K562 (cell line): Measurements from ENCODE around the gene C2. TPM values are rescaled to one million over a fixed set of nuclear protein-coding genes. Genes with fewer than 3 reads are reported as not detected.

Source experiments
- ATF4 ChIP-seq: fragments of 450-650 bp; formaldehyde crosslinking; IDR thresholded peaks from 2 replicates; pipeline ENCODE4 v1.4.0; 2022; ENCODE audit warnings: mild to moderate bottlenecking, moderate library complexity
- CHD2 ChIP-seq: IDR thresholded peaks from 2 replicates; pipeline ENCODE4 v1.6.1; 2011; ENCODE audit warnings: low read depth, low read length
- CHD4 ChIP-seq: fragments of 200-600 bp; sonication (generic); IDR thresholded peaks from 3 replicates; pipeline ENCODE4 v1.6.1; 2012; ENCODE audit warnings: low read depth, mild to moderate bottlenecking, mixed read lengths, low read length, inconsistent platforms; ENCODE audit not compliant: insufficient read depth, insufficient replicate concordance, poor library complexity, severe bottlenecking
- ELF4 ChIP-seq: fragments of 450-650 bp; formaldehyde crosslinking; IDR thresholded peaks from 2 replicates; pipeline ENCODE4 v1.4.0; 2022; ENCODE audit warnings: missing genetic modification characterization
- GABPB2 ChIP-seq: fragments of 250-450 bp; sonication (Bioruptor Pico); conservative IDR thresholded peaks from 2 replicates; pipeline ENCODE4 v1.5.1; 2021; ENCODE audit warnings: mild to moderate bottlenecking
- HINFP ChIP-seq: fragments of 450-650 bp; conservative IDR thresholded peaks from 2 replicates; pipeline ENCODE4 v1.6.1; 2016; ENCODE audit warnings: missing genetic modification characterization, low read depth, mild to moderate bottlenecking, control low read depth, missing compliant biosample characterization
- HIVEP1 ChIP-seq: fragments of 250-450 bp; sonication (Bioruptor Pico); IDR thresholded peaks from 2 replicates; pipeline ENCODE4 v1.4.0; 2020; ENCODE audit warnings: mild to moderate bottlenecking
- NKRF ChIP-seq: fragments of 450-650 bp; IDR thresholded peaks from 2 replicates; pipeline ENCODE4 v1.6.1; 2016; ENCODE audit warnings: borderline replicate concordance
- PKNOX1 ChIP-seq: fragments of 450-650 bp; IDR thresholded peaks from 2 replicates; pipeline ENCODE4 v1.6.1; 2016
- PURB ChIP-seq: sonication (generic); formaldehyde crosslinking; IDR thresholded peaks from 2 replicates; pipeline ENCODE4 v1.9.0; 2021; ENCODE audit warnings: low read depth, mild to moderate bottlenecking, missing genetic modification reagents
- SFPQ ChIP-seq: fragments of 200-400 bp; formaldehyde crosslinking; IDR thresholded peaks from 2 replicates; pipeline ENCODE4 v1.6.1; 2017; ENCODE audit warnings: mild to moderate bottlenecking, low read depth, low read length, moderate library complexity
- SIN3B ChIP-seq: fragments of 450-650 bp; IDR thresholded peaks from 2 replicates; pipeline ENCODE4 v1.6.1; 2017; ENCODE audit warnings: low read depth, mild to moderate bottlenecking, moderate library complexity
- XRCC3 ChIP-seq: fragments of 450-650 bp; IDR thresholded peaks from 2 replicates; pipeline ENCODE4 v1.6.1; 2017; ENCODE audit warnings: mild to moderate bottlenecking, moderate library complexity
- ZNF239 ChIP-seq: fragments of 250-450 bp; sonication (Bioruptor Pico); IDR thresholded peaks from 2 replicates; pipeline ENCODE4 v1.4.0; 2020; ENCODE audit warnings: mild to moderate bottlenecking
- ZNF395 ChIP-seq: fragments of 200-800 bp; sonication (Bioruptor generic); IDR thresholded peaks from 2 replicates; pipeline ENCODE4 v1.6.1; 2017; ENCODE audit warnings: missing genetic modification characterization, missing compliant biosample characterization
- ZNF408 ChIP-seq: fragments of 250-450 bp; sonication (Bioruptor Pico); IDR thresholded peaks from 2 replicates; pipeline ENCODE4 v1.4.0; 2020; ENCODE audit warnings: low read depth, mild to moderate bottlenecking, moderate library complexity
- ZNF551 ChIP-seq: fragments of 250-450 bp; sonication (Bioruptor Pico); IDR thresholded peaks from 2 replicates; pipeline ENCODE4 v1.5.0; 2021; ENCODE audit warnings: mild to moderate bottlenecking, moderate library complexity
- polyA plus RNA-seq, 8 experiments: library from polyadenylated mRNA; depleted of rRNA in 4 of 8; stranded (reverse) in 5 of 8; unstranded in 3 of 8; fragments of >200 nt; fragmentation: Nextera tagmentation in 2 of 8; fragmentation: Illumina TruSeq in 1 of 8; extraction: Ambion mirVana in 2 of 8; extraction: Trizol in 1 of 8; gene quantifications; 2 replicates each; pipeline versions ENCODE4 v1.2.1 to v1.2.3, GENCODE V29; 2011 to 2014; ENCODE audit warnings: inconsistent platforms in 1 of 8, missing spikeins in 1 of 8
- total RNA-seq, 7 experiments: library from RNA; depleted of rRNA in 6 of 7; stranded (reverse); fragments of >200 nt in 6 of 7; fragmentation: Illumina TruSeq in 2 of 7; extraction: Trizol in 2 of 7; gene quantifications; 2 replicates each; pipeline versions ENCODE4 v1.2.1 to v1.2.3, GENCODE V29; 2011 to 2021; ENCODE audit warnings: low replicate concordance in 1 of 7

Gene C2
- total and polyA plus RNA-seq, 9 of the 15 experiments (the other 6 are each of a cell fraction or from before 2014, with no cell fraction given), result 0.05 to 1.1 (median 0.39) TPM; not detected in 1

GRCh38 chr6:31971993-31972708 lies 44.6 kb downstream of the C2 start, which contains the start of gene DXO (continued):
- TF ChIP-seq HINFP (tag), result no peak
- TF ChIP-seq ZNF551 (CRISPR knock-in tag), result no peak
- TF ChIP-seq SIN3B, result peak; percentile 91
- peak; percentile 11 for TF ChIP-seq CHD4
- TF ChIP-seq ELF4, result no peak; the same call in 1 of the 2 replicates
- TF ChIP-seq ZNF408 (CRISPR knock-in tag), result no peak
- TF ChIP-seq HIVEP1 (CRISPR knock-in tag), result peak; percentile 77; the same call in 1 of the 2 replicates
- peak; percentile 83; the same call in 1 of the 2 replicates for TF ChIP-seq PKNOX1
- peak; percentile 93 for TF ChIP-seq CHD2
- TF ChIP-seq NKRF, result peak; percentile 90
- no peak for TF ChIP-seq SFPQ
- TF ChIP-seq ZNF395 (CRISPR knock-in tag), result peak; percentile 92
- no peak for TF ChIP-seq PURB (CRISPR knock-in tag)
- no peak for TF ChIP-seq ZNF239 (CRISPR knock-in tag)
- TF ChIP-seq XRCC3, result no peak
- TF ChIP-seq GABPB2 (CRISPR knock-in tag), result 0 out of 2 replicates have a peak, but pooled peaks have one; percentile 41
- peak; percentile 98 for TF ChIP-seq ATF4 (CRISPR knock-in tag)
